ENCODE results near the gene JARID2. TPM values are rescaled to one million over a fixed set of nuclear protein-coding genes. Genes with fewer than 3 reads are reported as not detected.

Gene JARID2
- total and polyA plus RNA-seq, 9 of the 15 experiments (the other 6 are each of a cell fraction or from before 2014, with no cell fraction given) = 5.0 to 29.0 (median 15.6) TPM

GRCh38 chr6:15360300-15360699 is 114.4 kb downstream of the JARID2 start:
- in situ Hi-C loops (cut with MboI) = no loop called here
- POLR2A ChIA-PET = interaction anchor here (0.6 kb wide), 1 partner anchor 150 kb away, joined by 3 read pairs; no protein-coding TSS in a partner anchor

More at GRCh38 chr6:15360300-15360699, 114.4 kb downstream of the JARID2 start:
- no peak overlapping the region for H3K4me2 ChIP-seq (ENCODE audit: insufficient read depth, low read length)
- H4K20me1 ChIP-seq (replicated peaks; ENCODE audit: control insufficient read depth, insufficient read depth, low read length) = peaks cover 43% of the 10 kb centered on the region
- H3K9ac ChIP-seq (ENCODE audit: insufficient read depth in 1 of 2, low read depth in 2 of 2, low read length in 2 of 2) = 0 out of 4 replicates have a peak overlapping the region, but pooled peaks of 1 of the 2 experiments have one; percentile 12
- H3K79me2 ChIP-seq (ENCODE audit: control insufficient read depth, insufficient read depth, low read length) = peaks cover 98% of the 10 kb centered on the region
- CTCF ChIA-PET (ENCODE audit: low intra/inter-chr PET ratio) = no interaction called here
- no peak overlapping the region for H2AFZ ChIP-seq (ENCODE audit: low read depth, low read length)
- H3K27me3 ChIP-seq (ENCODE audit: control insufficient read depth in 2 of 2, insufficient read depth in 2 of 2, low read length in 2 of 2) = no peaks in the 10 kb centered on the region
- no peak for FAIRE-seq
- ATAC-seq = no peak
- peaks cover 6% of the 10 kb centered on the region for H3K9me1 ChIP-seq (ENCODE audit: control insufficient read depth, insufficient read depth, low read length)
- no TSS peak for BruUV-seq (replicated peaks)
- no peaks in the 10 kb centered on the region for H3K9me3 ChIP-seq (replicated peaks; ENCODE audit: control insufficient read depth, insufficient read depth, low read depth, low read length)
- H3K36me3 ChIP-seq (ENCODE audit: control insufficient read depth, insufficient read depth, low read length) = no peaks in the 10 kb centered on the region
- H3K4me3 ChIP-seq = no peak overlapping the region
- TF ChIP-seq HDAC2 (IDR thresholded peaks at IDR 0.05) (no peak), RBBP5 (IDR thresholded peaks at IDR 0.05; ENCODE audit: borderline replicate concordance, insufficient read depth, low read length, poor library complexity, severe bottlenecking) (no peak), POLR2AphosphoS2 (IDR thresholded peaks at IDR 0.05; ENCODE audit: low read length) (no peak), ZNF551 (CRISPR knock-in tag; IDR thresholded peaks at IDR 0.05) (no peak), TAF15 (IDR thresholded peaks at IDR 0.05; ENCODE audit: low read depth, low read length) (no peak), SMARCB1 (IDR thresholded peaks at IDR 0.05; ENCODE audit: insufficient read length, low read depth) (no peak), GTF2F1 (IDR thresholded peaks at IDR 0.05; ENCODE audit: low read depth, low read length) (no peak), PATZ1 (CRISPR knock-in tag; IDR thresholded peaks at IDR 0.05; ENCODE audit: borderline replicate concordance) (no peak)
- TF ChIP-seq, protein P1, sequence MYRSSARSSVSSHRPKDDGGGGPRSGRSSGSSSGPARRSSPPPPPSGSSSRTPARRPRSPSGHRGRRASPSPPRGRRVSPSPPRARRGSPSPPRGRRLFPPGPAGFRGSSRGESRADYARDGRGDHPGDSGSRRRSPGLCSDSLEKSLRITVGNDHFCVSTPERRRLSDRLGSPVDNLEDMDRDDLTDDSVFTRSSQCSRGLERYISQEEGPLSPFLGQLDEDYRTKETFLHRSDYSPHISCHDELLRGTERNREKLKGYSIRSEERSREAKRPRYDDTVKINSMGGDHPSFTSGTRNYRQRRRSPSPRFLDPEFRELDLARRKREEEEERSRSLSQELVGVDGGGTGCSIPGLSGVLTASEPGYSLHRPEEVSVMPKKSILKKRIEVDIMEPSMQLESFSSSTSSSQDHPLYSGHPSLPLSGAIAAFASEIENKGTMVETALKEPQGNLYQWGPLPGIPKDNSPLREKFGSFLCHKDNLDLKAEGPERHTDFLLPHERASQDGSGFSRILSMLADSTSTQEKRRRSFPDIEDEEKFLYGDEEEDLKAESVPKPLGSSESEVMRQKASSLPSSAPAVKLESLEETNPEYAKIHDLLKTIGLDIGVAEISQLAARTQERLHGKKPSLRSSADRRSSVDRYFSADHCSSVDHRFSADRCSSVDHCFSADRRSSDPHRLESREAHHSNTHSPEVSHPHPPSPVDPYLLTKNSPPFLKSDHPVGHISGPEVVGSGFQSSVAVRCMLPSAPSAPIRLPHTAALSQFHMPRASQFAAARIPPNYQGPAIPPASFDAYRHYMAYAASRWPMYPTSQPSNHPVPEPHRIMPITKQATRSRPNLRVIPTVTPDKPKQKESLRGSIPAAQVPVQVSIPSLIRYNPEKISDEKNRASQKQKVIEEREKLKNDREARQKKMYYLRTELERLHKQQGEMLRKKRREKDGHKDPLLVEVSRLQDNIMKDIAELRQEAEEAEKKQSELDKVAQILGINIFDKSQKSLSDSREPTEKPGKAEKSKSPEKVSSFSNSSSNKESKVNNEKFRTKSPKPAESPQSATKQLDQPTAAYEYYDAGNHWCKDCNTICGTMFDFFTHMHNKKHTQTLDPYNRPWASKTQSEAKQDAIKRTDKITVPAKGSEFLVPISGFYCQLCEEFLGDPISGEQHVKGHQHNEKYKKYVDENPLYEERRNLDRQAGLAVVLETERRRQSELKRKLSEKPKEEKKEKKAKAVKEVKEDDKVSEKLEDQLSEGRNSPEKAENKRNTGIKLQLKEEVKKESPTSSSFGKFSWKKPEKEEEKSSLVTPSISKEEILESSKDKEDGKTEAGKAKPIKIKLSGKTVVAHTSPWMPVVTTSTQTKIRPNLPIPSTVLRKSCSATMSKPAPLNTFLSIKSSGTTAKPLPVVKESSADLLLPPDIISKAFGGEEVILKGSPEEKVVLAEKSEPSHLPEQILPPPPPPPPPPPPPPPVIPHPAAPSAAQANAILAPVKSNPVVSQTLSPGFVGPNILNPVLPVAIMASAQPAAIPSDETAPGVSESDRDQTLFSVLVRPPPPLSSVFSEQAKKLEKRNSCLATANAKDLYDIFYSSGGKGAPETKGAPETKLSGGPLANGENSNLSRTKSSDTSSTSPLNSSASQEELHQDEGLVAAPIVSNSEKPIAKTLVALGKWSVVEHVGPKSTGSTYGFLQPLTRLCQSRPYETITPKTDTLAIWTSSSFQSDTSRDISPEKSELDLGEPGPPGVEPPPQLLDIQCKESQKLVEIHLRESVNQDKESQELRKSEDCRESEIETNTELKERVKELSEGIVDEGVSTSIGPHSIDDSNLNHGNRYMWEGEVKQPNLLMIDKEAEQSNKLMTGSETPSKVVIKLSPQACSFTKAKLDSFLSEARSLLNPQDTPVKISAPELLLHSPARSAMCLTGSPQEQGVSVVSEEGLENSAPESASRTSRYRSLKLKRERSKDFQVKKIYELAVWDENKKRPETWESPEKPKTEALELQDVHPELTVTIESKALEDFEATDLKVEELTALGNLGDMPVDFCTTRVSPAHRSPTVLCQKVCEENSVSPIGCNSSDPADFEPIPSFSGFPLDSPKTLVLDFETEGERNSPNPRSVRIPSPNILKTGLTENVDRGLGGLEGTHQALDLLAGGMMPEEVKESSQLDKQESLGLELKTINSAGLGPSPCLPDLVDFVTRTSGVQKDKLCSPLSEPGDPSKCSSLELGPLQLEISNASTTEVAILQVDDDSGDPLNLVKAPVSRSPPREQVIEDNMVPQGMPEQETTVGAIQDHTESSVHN (IDR thresholded peaks at IDR 0.05; ENCODE audit: borderline replicate concordance in 1 of 2, low read depth in 1 of 2) = no peak
- H3K4me1 ChIP-seq (replicated peaks in 1 of 2; ENCODE audit: control insufficient read depth in 2 of 2, insufficient read depth in 2 of 2, low read length in 2 of 2) = peaks cover 24 to 63% of the 10 kb centered on the region in 2 experiments
- WGBS (ENCODE audit: insufficient coverage, low coverage, missing lambda C conversion rate) = 95% methylated on average over 9 of the region's 9 CpGs
- DNase-seq (ENCODE audit: extremely low read depth in 1 of 4, low spot score in 3 of 4) = no peak
- intact Hi-C loops (cut with micrococcal nuclease) = no loop called here
- no peak overlapping the region for H3K27ac ChIP-seq (ENCODE audit: extremely low read depth, low read depth, low read length)

All from K562 (cell line).